Measurements from ENCODE around the gene CYTH1.

The CYTH1 gene

DNA sequence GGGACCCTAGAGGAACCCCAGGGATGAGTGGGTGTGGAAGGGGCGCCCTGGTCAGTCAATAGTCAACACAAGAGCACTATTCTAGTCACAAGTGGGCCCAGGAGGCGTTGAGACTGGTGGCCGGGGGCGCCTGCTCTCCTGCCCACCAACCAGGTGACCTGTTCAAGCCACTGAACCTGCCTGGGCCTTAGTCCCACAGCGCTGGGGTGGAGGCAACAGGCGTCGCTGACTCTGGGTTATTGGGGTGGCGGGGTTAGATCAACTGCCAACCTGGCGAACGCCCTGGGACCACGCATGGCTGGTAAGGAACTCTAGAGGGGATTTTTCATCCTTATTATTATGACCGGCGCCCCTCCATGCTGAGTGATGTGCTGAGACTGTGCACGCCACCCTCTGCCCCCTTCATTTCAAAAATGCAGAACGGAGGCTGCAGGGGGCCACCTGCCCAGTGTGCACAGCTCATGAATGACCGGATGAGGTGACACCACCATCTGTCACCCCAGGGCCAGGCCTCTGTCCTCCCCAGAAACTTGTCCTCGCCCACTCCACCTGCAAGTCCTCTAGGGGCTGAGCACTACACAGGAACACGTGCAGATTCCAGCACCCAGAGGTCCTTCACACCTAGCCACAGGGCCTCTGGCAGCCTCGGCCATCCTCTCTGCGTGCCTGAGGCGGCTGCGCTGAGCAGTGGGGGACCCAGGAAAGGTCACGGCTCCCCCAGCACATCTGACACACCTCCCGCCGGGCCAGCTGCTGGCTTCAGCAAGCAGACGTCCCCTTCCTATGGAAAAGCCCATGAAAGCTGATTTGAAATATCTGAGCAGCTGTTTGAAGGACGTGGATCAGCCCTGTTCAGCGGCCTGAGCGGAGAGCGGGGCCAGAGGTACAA lies 153.3 kb downstream of the CYTH1 start:
- in situ Hi-C loops (cut with HindIII; ENCODE audit: low sequenced_read_pairs): no loop called here

DNA sequence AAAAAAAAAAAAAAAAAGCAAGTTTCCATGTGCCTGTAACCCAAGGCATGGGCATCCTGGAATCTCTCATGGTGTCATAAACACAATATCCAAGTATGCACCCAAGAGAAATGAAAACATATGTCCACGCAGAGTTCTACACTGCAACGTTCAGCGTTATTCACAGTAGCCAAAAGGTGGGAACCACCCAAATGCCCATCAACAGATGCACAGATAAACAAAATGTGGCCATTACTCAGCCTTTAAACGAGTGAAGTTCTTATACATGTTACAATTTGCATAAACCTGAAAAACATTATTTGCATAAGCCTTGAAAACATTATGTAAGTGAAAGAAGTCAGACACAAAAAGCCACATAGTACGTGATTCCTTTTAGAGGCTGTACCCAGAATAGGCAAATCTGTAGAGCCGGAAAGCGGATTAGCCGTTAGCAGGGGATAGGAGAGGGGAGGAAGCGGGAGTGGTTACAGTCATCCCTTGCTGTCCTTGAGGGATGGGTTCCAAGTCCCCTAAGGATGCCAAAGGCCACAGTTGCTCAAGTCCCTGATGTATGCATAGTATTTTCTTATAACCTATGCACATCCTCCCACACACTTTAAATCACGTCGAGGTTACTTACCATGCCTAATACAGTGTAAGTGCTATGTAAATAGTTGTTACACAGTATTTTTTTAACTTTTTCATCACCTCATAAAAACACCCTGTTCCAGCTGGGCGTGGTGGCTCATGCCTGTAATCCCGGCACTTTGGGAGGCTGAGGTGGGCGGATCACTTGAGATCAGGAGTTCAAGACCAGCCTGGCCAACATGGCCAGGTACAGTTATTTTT lies 157.5 kb downstream of the CYTH1 start:
- in situ Hi-C loops (cut with HindIII; ENCODE audit: low sequenced_read_pairs): no loop called here
